ENCODE results near the gene RILP.

RILP gene

GRCh38 chr17:1638624-1639300 is 10.9 kb downstream of the RILP start:
- Histone ChIP-seq H3K4me1 (ENCODE audit: control insufficient read depth, low read length) (peaks cover 13% of the 10 kb centered on the region), H4K20me1 (ENCODE audit: control insufficient read depth, insufficient read depth, low read depth, low read length) (no peaks in the 10 kb centered on the region), H3K4me3 (ENCODE audit: low read length) (no peak overlapping the region), H3K36me3 (ENCODE audit: control insufficient read depth, low read length) (no peaks in the 10 kb centered on the region), H3K27me3 (ENCODE audit: control insufficient read depth, low read length) (no peaks in the 10 kb centered on the region), H3K27ac (ENCODE audit: low read depth, low read length) (no peak overlapping the region), H3K9me3 (ENCODE audit: control insufficient read depth, insufficient read depth, low read length) (no peaks in the 10 kb centered on the region), H3F3A (ENCODE audit: control insufficient read depth, insufficient read depth) (peaks cover 10% of the 10 kb centered on the region), H3K9me2 (replicated peaks; ENCODE audit: control insufficient read depth, low read length) (no peaks in the 10 kb centered on the region), H3K79me2 (ENCODE audit: control insufficient read depth, low read length) (no peaks in the 10 kb centered on the region), H3K4me2 (ENCODE audit: low read length) (no peak overlapping the region)
- TF ChIP-seq CTCF (IDR thresholded peaks at IDR 0.05; ENCODE audit: low read depth, low read length, poor library complexity, severe bottlenecking) = no peak
- TF ChIP-seq EZH2phosphoT487 (IDR thresholded peaks at IDR 0.05; ENCODE audit: borderline replicate concordance, low read length) = no peak

DNA sequence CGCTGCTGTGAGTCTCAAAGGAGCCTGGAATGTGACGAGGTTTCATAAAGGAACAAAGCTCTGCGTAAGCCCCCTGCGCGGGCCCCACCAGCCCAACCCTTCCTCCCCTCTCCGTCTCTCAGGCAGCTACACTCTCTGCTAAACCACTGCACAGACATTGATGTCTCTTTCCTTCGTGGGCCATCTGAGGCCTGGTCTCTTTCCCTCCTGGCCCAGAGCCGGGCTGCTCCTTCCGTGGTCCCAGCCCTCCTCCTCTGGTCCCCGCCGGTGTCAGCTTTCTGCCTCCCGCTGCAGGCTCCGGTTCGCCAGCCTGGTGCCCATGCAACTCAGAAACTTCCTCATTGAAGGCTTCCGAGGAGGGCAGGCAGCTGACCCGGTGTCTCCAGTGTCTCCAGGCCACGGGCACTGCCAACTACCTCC is 11.5 kb downstream of the RILP start:
- Histone ChIP-seq H4K20me1 (ENCODE audit: control insufficient read depth, insufficient read depth, low read depth, low read length) (no peaks in the 10 kb centered on the region), H3K4me2 (ENCODE audit: low read length) (no peak overlapping the region)

DNA sequence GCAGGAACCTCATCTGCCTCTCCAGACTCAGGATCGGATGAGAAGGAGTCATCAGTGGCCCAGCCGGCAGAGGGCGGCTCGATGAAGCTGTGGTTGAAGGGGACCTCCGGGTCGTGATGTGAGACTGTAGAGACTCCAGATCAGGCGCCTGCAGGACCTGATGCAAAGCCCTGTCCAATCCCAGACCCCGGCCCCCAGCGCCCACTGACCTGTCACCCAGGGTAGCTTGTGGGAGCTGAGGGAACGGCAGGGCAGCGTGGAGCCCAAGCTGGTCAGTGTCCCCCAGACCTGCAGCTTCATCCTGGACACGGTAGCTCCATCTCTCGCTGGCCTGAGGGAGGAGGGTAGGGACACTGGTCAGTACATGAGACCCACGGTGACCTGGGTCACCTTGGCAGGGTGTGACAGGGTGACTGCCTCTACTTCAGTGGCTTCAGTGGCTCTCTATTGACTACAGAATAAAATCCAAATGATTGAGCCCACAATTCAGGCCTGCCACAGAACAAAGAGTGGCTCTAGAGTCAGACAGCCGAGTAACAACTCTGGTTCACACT is 12.9 kb downstream of the RILP start:
- no peak overlapping the region for H3K4me3 ChIP-seq (ENCODE audit: low read length)
- H3F3A ChIP-seq (ENCODE audit: control insufficient read depth, insufficient read depth) = peaks cover 18% of the 10 kb centered on the region
- no peaks in the 10 kb centered on the region for H3K36me3 ChIP-seq (ENCODE audit: control insufficient read depth, low read length)
- no peak overlapping the region for H3K27ac ChIP-seq (ENCODE audit: low read depth, low read length)
- no peaks in the 10 kb centered on the region for H3K27me3 ChIP-seq (ENCODE audit: control insufficient read depth, low read length)
- no peak for TF ChIP-seq EZH2phosphoT487 (IDR thresholded peaks at IDR 0.05; ENCODE audit: borderline replicate concordance, low read length)
- no peak for TF ChIP-seq CTCF (IDR thresholded peaks at IDR 0.05; ENCODE audit: low read depth, low read length, poor library complexity, severe bottlenecking)
- H3K79me2 ChIP-seq (ENCODE audit: control insufficient read depth, low read length) = no peaks in the 10 kb centered on the region
- H3K4me1 ChIP-seq (ENCODE audit: control insufficient read depth, low read length) = peaks cover 10% of the 10 kb centered on the region
- no peaks in the 10 kb centered on the region for H4K20me1 ChIP-seq (ENCODE audit: control insufficient read depth, insufficient read depth, low read depth, low read length)
- no peak overlapping the region for H3K4me2 ChIP-seq (ENCODE audit: low read length)
- H3K9me3 ChIP-seq (ENCODE audit: control insufficient read depth, insufficient read depth, low read length) = no peaks in the 10 kb centered on the region
- no peaks in the 10 kb centered on the region for H3K9me2 ChIP-seq (replicated peaks; ENCODE audit: control insufficient read depth, low read length)

More for the DNA sequence above, 11.5 kb downstream of the RILP start:
- Histone ChIP-seq H3K4me3 (ENCODE audit: low read length) (no peak overlapping the region), H3K27ac (ENCODE audit: low read depth, low read length) (no peak overlapping the region), H3K9me3 (ENCODE audit: control insufficient read depth, insufficient read depth, low read length) (no peaks in the 10 kb centered on the region), H3K9me2 (replicated peaks; ENCODE audit: control insufficient read depth, low read length) (no peaks in the 10 kb centered on the region), H3K79me2 (ENCODE audit: control insufficient read depth, low read length) (no peaks in the 10 kb centered on the region), H3K36me3 (ENCODE audit: control insufficient read depth, low read length) (no peaks in the 10 kb centered on the region), H3F3A (ENCODE audit: control insufficient read depth, insufficient read depth) (peaks cover 13% of the 10 kb centered on the region), H3K27me3 (ENCODE audit: control insufficient read depth, low read length) (no peaks in the 10 kb centered on the region), H3K4me1 (ENCODE audit: control insufficient read depth, low read length) (peaks cover 7% of the 10 kb centered on the region)
- TF ChIP-seq EZH2phosphoT487 (IDR thresholded peaks at IDR 0.05; ENCODE audit: borderline replicate concordance, low read length) (no peak), CTCF (IDR thresholded peaks at IDR 0.05; ENCODE audit: low read depth, low read length, poor library complexity, severe bottlenecking) (no peak)
